HepG2 (cell line): ENCODE measurements around the gene AGTRAP. TPM values are rescaled to one million over a fixed set of nuclear protein-coding genes. Genes with fewer than 3 reads are reported as not detected.

ENCODE experiments used
- ARID2 ChIP-seq: sonication (generic); formaldehyde crosslinking; IDR thresholded peaks from 2 replicates; pipeline ENCODE4 v1.8.1; 2022; ENCODE audit warnings: mild to moderate bottlenecking, missing genetic modification reagents, borderline replicate concordance
- KLF15 ChIP-seq: sonication (generic); formaldehyde crosslinking; IDR thresholded peaks from 2 replicates; pipeline ENCODE4 v1.8.1; 2023; ENCODE audit warnings: borderline replicate concordance, mild to moderate bottlenecking, inconsistent platforms, missing genetic modification reagents, mixed read lengths
- MEIS1 ChIP-seq: sonication (generic); formaldehyde crosslinking; IDR thresholded peaks from 2 replicates; pipeline ENCODE4 v1.9.0; 2021; ENCODE audit warnings: mild to moderate bottlenecking, missing genetic modification reagents, moderate library complexity, borderline replicate concordance
- MTA3 ChIP-seq: sonication (generic); formaldehyde crosslinking; IDR thresholded peaks from 2 replicates; pipeline ENCODE4 v1.4.0; 2020; ENCODE audit warnings: missing genetic modification reagents
- MXI1 ChIP-seq: IDR thresholded peaks from 3 replicates; pipeline ENCODE4 v1.6.1; 2012; ENCODE audit warnings: low read depth, low read length, inconsistent platforms, borderline replicate concordance
- MYC ChIP-seq: sonication (generic); formaldehyde crosslinking; IDR thresholded peaks from 2 replicates; pipeline ENCODE4 v1.9.0; 2021; ENCODE audit warnings: missing genetic modification reagents, borderline replicate concordance
- PTBP1 ChIP-seq: fragments of 200-400 bp; formaldehyde crosslinking; IDR thresholded peaks from 2 replicates; pipeline ENCODE4 v1.6.1; 2018; ENCODE audit warnings: low read length, low read depth; ENCODE audit not compliant: poor library complexity, severe bottlenecking
- RBFOX2 ChIP-seq: fragments of 200-400 bp; formaldehyde crosslinking; IDR thresholded peaks from 2 replicates; pipeline ENCODE4 v1.6.1; 2017; ENCODE audit warnings: low read depth, mild to moderate bottlenecking, low read length
- SALL2 ChIP-seq: sonication (generic); formaldehyde crosslinking; IDR thresholded peaks from 2 replicates; pipeline ENCODE4 v1.8.1; 2023; ENCODE audit warnings: mild to moderate bottlenecking, missing genetic modification reagents, inconsistent platforms
- SIN3A ChIP-seq: IDR thresholded peaks from 2 replicates; pipeline ENCODE4 v1.6.1; 2011; ENCODE audit warnings: low read depth, mild to moderate bottlenecking, control low read depth, low read length, borderline replicate concordance
- STAG1 ChIP-seq: sonication (generic); formaldehyde crosslinking; IDR thresholded peaks from 2 replicates; pipeline ENCODE4 v1.4.0; 2020; ENCODE audit warnings: missing genetic modification reagents
- SUZ12 ChIP-seq: fragments of 150-350 bp; IDR thresholded peaks from 2 replicates; pipeline ENCODE4 v1.6.1; 2014; ENCODE audit warnings: low read depth, low read length
- XRCC5 ChIP-seq: fragments of 200-400 bp; formaldehyde crosslinking; optimal IDR thresholded peaks from 2 replicates; pipeline ENCODE3; 2017; ENCODE audit warnings: mild to moderate bottlenecking, low read length
- ZFP82 ChIP-seq: sonication (generic); formaldehyde crosslinking; IDR thresholded peaks from 2 replicates; pipeline ENCODE4 v1.5.1; 2020; ENCODE audit warnings: mild to moderate bottlenecking, missing genetic modification reagents, borderline replicate concordance
- ZFP90 ChIP-seq: sonication (generic); formaldehyde crosslinking; IDR thresholded peaks from 2 replicates; pipeline ENCODE4 v1.8.0; 2022; ENCODE audit warnings: missing genetic modification reagents, mild to moderate bottlenecking, inconsistent platforms, borderline replicate concordance
- ZNF234 ChIP-seq: sonication (generic); formaldehyde crosslinking; conservative IDR thresholded peaks from 2 replicates; pipeline ENCODE4 v1.5.1; 2020; ENCODE audit warnings: mild to moderate bottlenecking, missing genetic modification reagents
- ZNF260 ChIP-seq: sonication (generic); formaldehyde crosslinking; IDR thresholded peaks from 2 replicates; pipeline ENCODE4 v1.4.0; 2020; ENCODE audit warnings: missing genetic modification reagents, low read depth, mild to moderate bottlenecking, borderline replicate concordance
- ZNF317 ChIP-seq: sonication (generic); formaldehyde crosslinking; IDR thresholded peaks from 2 replicates; pipeline ENCODE4 v1.5.0; 2020; ENCODE audit warnings: mild to moderate bottlenecking, missing genetic modification reagents
- ZNF652 ChIP-seq: IDR thresholded peaks from 2 replicates; pipeline ENCODE4 v1.6.1; 2016; ENCODE audit warnings: low read depth, borderline replicate concordance
- ZNF7 ChIP-seq: IDR thresholded peaks from 2 replicates; pipeline ENCODE4 v1.6.1; 2016; ENCODE audit warnings: missing biosample characterization, missing genetic modification reagents
- ZNF770 ChIP-seq: sonication (generic); formaldehyde crosslinking; IDR thresholded peaks from 2 replicates; pipeline ENCODE4 v1.5.0; 2020; ENCODE audit warnings: mild to moderate bottlenecking, missing genetic modification reagents
- ZNF788 ChIP-seq: sonication (generic); formaldehyde crosslinking; IDR thresholded peaks from 2 replicates; pipeline ENCODE4 v1.5.0; 2020; ENCODE audit warnings: mild to moderate bottlenecking, missing genetic modification reagents, borderline replicate concordance
- polyA plus RNA-seq, 8 experiments: library from polyadenylated mRNA; depleted of rRNA in 3 of 8; stranded (reverse) in 7 of 8; unstranded in 1 of 8; fragments of >200 nt; fragmentation: Illumina TruSeq in 4 of 8; extraction: Trizol in 4 of 8; gene quantifications; 2 replicates each; pipeline versions ENCODE4 v1.2.1 to v1.2.3, GENCODE V29; 2011 to 2016; ENCODE audit warnings: low read depth in 4 of 8, missing spikeins in 1 of 8, mixed read lengths in 1 of 8; ENCODE audit not compliant: insufficient read depth in 1 of 8
- total RNA-seq, 5 experiments: library from RNA; depleted of rRNA; stranded (reverse); fragments of >200 nt; fragmentation: Illumina TruSeq; extraction: Trizol; gene quantifications; 2 replicates each; pipeline ENCODE4 v1.2.3, GENCODE V29; 2016; ENCODE audit warnings: low read depth in 1 of 5
- TF ChIP-seq, protein P1 (sequence below): IDR thresholded peaks from 2 replicates; pipeline ENCODE4 v1.6.1; 2016; ENCODE audit warnings: missing compliant biosample characterization, missing genetic modification reagents, borderline replicate concordance
- TF ChIP-seq, protein P2 (sequence below): sonication (generic); formaldehyde crosslinking; IDR thresholded peaks from 2 replicates; pipeline ENCODE4 v1.4.0; 2020; ENCODE audit warnings: missing genetic modification reagents; ENCODE audit errors: not compliant biosample characterization
- TF ChIP-seq, protein P3 (sequence below): sonication (generic); formaldehyde crosslinking; IDR thresholded peaks from 2 replicates; pipeline ENCODE4 v1.9.0; 2021; ENCODE audit warnings: missing genetic modification reagents, mild to moderate bottlenecking, borderline replicate concordance

Gene AGTRAP
- total and polyA plus RNA-seq, 2 of the 13 experiments (the other 11 are each of a cell fraction or from before 2014, with no cell fraction given) = 28.3 to 32.0 TPM

DNA sequence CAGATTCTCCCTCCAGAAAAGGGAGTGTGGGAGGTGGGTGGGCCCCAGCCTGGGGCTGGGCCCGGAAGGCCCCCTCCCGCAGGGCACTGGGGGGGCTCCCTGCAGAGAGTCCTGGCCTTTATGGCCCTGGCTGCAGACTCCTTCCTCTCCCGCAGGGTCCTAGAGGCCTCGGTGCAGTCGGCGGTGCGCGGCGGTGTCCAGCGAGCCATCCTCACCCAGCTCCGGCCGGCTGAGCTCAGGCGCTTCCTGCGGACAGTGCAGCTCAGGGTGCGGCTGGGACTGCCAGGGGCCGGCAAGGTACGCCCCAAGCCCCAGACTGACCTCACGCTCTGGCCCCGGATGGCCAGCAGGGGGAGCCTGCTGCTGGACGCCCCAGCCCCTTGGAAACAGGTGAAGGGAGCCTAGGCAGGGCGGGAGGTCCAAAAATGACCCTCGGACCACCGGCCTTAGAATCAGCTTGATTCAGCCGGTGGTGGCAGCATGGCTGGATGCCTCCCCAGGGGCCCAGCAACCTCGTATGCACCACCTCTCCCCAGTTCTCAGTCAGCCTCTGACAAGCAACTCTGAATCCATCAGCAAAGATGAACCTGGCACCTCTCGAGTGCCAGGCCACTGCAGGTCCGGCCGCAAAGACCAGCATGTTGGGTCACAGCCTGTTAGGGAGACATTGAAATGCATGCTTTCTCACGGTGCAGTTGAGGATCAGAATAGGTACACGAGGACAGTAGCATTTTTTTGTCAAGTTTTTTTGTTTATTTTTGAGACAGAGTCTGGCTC, 49.2 kb downstream of the AGTRAP start (continued):
- TF ChIP-seq ZNF260 (CRISPR knock-in tag) (no peak), ZNF770 (CRISPR knock-in tag) (0 out of 2 replicates have a peak, but pooled peaks have one; percentile 35), MYC (CRISPR knock-in tag) (peak; percentile 51; the same call in 1 of the 2 replicates), SUZ12 (no peak), MEIS1 (CRISPR knock-in tag) (no peak), ZFP90 (CRISPR knock-in tag) (no peak; the same call in 1 of the 2 replicates), RBFOX2 (no peak), ZFP82 (no peak), ZNF234 (no peak), MXI1 (no peak), ZNF652 (CRISPR knock-in tag) (no peak), ARID2 (no peak), ZNF788 (CRISPR knock-in tag) (peak; percentile 55; the same call in 1 of the 2 replicates), SALL2 (CRISPR knock-in tag) (no peak), ZNF317 (no peak), PTBP1 (no peak), ZNF7 (CRISPR knock-in tag) (no peak), STAG1 (CRISPR knock-in tag) (peak; percentile 66), SIN3A (no peak), KLF15 (no peak), XRCC5 (peak; percentile 93), MTA3 (no peak)
- TF ChIP-seq, protein P1, sequence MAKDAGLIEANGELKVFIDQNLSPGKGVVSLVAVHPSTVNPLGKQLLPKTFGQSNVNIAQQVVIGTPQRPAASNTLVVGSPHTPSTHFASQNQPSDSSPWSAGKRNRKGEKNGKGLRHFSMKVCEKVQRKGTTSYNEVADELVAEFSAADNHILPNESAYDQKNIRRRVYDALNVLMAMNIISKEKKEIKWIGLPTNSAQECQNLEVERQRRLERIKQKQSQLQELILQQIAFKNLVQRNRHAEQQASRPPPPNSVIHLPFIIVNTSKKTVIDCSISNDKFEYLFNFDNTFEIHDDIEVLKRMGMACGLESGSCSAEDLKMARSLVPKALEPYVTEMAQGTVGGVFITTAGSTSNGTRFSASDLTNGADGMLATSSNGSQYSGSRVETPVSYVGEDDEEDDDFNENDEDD (CRISPR knock-in tag) = peak; percentile 11; the same call in 1 of the 2 replicates
- TF ChIP-seq, protein P2, sequence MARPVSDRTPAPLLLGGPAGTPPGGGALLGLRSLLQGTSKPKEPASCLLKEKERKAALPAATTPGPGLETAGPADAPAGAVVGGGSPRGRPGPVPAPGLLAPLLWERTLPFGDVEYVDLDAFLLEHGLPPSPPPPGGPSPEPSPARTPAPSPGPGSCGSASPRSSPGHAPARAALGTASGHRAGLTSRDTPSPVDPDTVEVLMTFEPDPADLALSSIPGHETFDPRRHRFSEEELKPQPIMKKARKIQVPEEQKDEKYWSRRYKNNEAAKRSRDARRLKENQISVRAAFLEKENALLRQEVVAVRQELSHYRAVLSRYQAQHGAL (CRISPR knock-in tag) = no peak
- TF ChIP-seq, protein P3, sequence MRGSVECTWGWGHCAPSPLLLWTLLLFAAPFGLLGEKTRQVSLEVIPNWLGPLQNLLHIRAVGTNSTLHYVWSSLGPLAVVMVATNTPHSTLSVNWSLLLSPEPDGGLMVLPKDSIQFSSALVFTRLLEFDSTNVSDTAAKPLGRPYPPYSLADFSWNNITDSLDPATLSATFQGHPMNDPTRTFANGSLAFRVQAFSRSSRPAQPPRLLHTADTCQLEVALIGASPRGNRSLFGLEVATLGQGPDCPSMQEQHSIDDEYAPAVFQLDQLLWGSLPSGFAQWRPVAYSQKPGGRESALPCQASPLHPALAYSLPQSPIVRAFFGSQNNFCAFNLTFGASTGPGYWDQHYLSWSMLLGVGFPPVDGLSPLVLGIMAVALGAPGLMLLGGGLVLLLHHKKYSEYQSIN (CRISPR knock-in tag) = no peak
